Measurements from ENCODE around the gene SERPINH1.

The SERPINH1 gene

GRCh38 chr11:75558939-75559843 lies 2.9 kb upstream of the SERPINH1 start:
- Histone ChIP-seq H3K9me2 (ENCODE audit: low read depth, low read length) (no peaks in the 10 kb centered on the region), H3K27ac (ENCODE audit: low read depth, low read length, poor library complexity, severe bottlenecking) (no peak overlapping the region), H4K20me1 (ENCODE audit: insufficient read depth, low read length) (no peaks in the 10 kb centered on the region), H3K79me2 (ENCODE audit: insufficient read depth, low read length) (no peaks in the 10 kb centered on the region), H3K4me3 (ENCODE audit: low read depth, low read length, poor library complexity, severe bottlenecking) (no peak overlapping the region), H3K4me2 (ENCODE audit: low read length) (no peak overlapping the region), H3K9me3 (ENCODE audit: low read length) (no peaks in the 10 kb centered on the region), H2AFZ (ENCODE audit: low read length) (no peak overlapping the region), H3K9ac (ENCODE audit: low read length) (no peak overlapping the region), H3K27me3 (ENCODE audit: insufficient read depth, low read length) (no peaks in the 10 kb centered on the region; the same call in none of the 2 replicates), H3K36me3 (ENCODE audit: insufficient read depth, low read length) (no peaks in the 10 kb centered on the region), H3K4me1 (ENCODE audit: insufficient read depth, low read length, severe bottlenecking) (peaks cover 6% of the 10 kb centered on the region), H3F3A (ENCODE audit: insufficient read depth, low read length) (no peaks in the 10 kb centered on the region)
- no peak for TF ChIP-seq EZH2 (IDR thresholded peaks at IDR 0.05; ENCODE audit: borderline replicate concordance, low read length)
- TF ChIP-seq, protein P1, sequence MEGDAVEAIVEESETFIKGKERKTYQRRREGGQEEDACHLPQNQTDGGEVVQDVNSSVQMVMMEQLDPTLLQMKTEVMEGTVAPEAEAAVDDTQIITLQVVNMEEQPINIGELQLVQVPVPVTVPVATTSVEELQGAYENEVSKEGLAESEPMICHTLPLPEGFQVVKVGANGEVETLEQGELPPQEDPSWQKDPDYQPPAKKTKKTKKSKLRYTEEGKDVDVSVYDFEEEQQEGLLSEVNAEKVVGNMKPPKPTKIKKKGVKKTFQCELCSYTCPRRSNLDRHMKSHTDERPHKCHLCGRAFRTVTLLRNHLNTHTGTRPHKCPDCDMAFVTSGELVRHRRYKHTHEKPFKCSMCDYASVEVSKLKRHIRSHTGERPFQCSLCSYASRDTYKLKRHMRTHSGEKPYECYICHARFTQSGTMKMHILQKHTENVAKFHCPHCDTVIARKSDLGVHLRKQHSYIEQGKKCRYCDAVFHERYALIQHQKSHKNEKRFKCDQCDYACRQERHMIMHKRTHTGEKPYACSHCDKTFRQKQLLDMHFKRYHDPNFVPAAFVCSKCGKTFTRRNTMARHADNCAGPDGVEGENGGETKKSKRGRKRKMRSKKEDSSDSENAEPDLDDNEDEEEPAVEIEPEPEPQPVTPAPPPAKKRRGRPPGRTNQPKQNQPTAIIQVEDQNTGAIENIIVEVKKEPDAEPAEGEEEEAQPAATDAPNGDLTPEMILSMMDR (IDR thresholded peaks at IDR 0.05; ENCODE audit: low read length): no peak

DNA sequence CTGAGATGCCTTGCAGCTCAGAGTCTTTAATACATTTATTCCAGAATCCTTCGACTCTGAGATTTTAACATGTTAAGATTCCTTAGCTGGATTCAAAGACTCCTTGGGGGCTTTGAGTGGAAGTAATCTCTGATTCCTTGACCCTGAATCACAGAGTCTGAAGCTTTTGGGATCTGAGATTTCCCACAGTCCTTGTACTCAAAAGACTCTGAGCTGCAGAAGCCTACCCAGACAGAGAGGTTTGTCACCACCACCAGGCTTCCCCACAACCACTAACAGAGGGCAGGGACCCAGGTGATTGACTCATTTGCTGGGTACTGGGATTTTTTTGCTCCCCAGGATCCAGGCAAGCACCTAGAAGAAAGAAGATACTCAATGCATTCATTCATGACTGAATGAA lies 1.4 kb upstream of the SERPINH1 start:
- Histone ChIP-seq H3K9me2 (ENCODE audit: low read depth, low read length) (no peaks in the 10 kb centered on the region), H3K79me2 (ENCODE audit: insufficient read depth, low read length) (no peaks in the 10 kb centered on the region), H4K20me1 (ENCODE audit: insufficient read depth, low read length) (no peaks in the 10 kb centered on the region), H3K4me3 (ENCODE audit: low read depth, low read length, poor library complexity, severe bottlenecking) (no peak overlapping the region), H2AFZ (ENCODE audit: low read length) (no peak overlapping the region), H3K4me2 (ENCODE audit: low read length) (no peak overlapping the region), H3K9ac (ENCODE audit: low read length) (no peak overlapping the region), H3K36me3 (ENCODE audit: insufficient read depth, low read length) (no peaks in the 10 kb centered on the region), H3K27me3 (ENCODE audit: insufficient read depth, low read length) (no peaks in the 10 kb centered on the region; the same call in none of the 2 replicates), H3F3A (ENCODE audit: insufficient read depth, low read length) (no peaks in the 10 kb centered on the region), H3K27ac (ENCODE audit: low read depth, low read length, poor library complexity, severe bottlenecking) (no peak overlapping the region), H3K4me1 (ENCODE audit: insufficient read depth, low read length, severe bottlenecking) (peaks cover 6% of the 10 kb centered on the region), H3K9me3 (ENCODE audit: low read length) (no peaks in the 10 kb centered on the region)
- TF ChIP-seq, protein P1 (IDR thresholded peaks at IDR 0.05; ENCODE audit: low read length): no peak
- TF ChIP-seq EZH2 (IDR thresholded peaks at IDR 0.05; ENCODE audit: borderline replicate concordance, low read length): no peak

GRCh38 chr11:75561426-75562047 lies 516 bp upstream of the SERPINH1 start:
- H3K4me3 ChIP-seq (ENCODE audit: low read depth, low read length, poor library complexity, severe bottlenecking): peak overlapping the region; percentile 44
- no peaks in the 10 kb centered on the region for H3K9me3 ChIP-seq (ENCODE audit: low read length)
- no peaks in the 10 kb centered on the region for H4K20me1 ChIP-seq (ENCODE audit: insufficient read depth, low read length)
- peaks cover 6% of the 10 kb centered on the region for H3K4me1 ChIP-seq (ENCODE audit: insufficient read depth, low read length, severe bottlenecking)
- no peak overlapping the region for H3K9ac ChIP-seq (ENCODE audit: low read length)
- H3F3A ChIP-seq (ENCODE audit: insufficient read depth, low read length): no peaks in the 10 kb centered on the region
- H3K27me3 ChIP-seq (ENCODE audit: insufficient read depth, low read length): no peaks in the 10 kb centered on the region; the same call in none of the 2 replicates
- no peaks in the 10 kb centered on the region for H3K79me2 ChIP-seq (ENCODE audit: insufficient read depth, low read length)
- H3K36me3 ChIP-seq (ENCODE audit: insufficient read depth, low read length): no peaks in the 10 kb centered on the region
- peak overlapping the region; percentile 53; the same call in 1 of the 2 replicates for H3K4me2 ChIP-seq (ENCODE audit: low read length)
- no peaks in the 10 kb centered on the region for H3K9me2 ChIP-seq (ENCODE audit: low read depth, low read length)
- no peak overlapping the region for H2AFZ ChIP-seq (ENCODE audit: low read length)
- TF ChIP-seq EZH2 (IDR thresholded peaks at IDR 0.05; ENCODE audit: borderline replicate concordance, low read length): no peak
- TF ChIP-seq, protein P1 (IDR thresholded peaks at IDR 0.05; ENCODE audit: low read length): no peak
- H3K27ac ChIP-seq (ENCODE audit: low read depth, low read length, poor library complexity, severe bottlenecking): no peak overlapping the region

Data from OCI-LY1 (cell line).